ENCODE results near the gene RNPC3.
A peak's percentile ranks its signal among the peaks of the same experiment; 100 is the strongest.

The RNPC3 gene

GRCh38 chr1:103525607-103526507 lies at the start of gene RNPC3:
Gene RNPC3 (plus strand): TSS chr1:103525699. CDS start chr1:103526071, 372 bp downstream.
- peak; percentile 87 for DNase-seq (ENCODE audit: low read depth)

- no peak for DNase-seq (ENCODE audit: low read depth)
These were observed 48.4 kb upstream of the RNPC3 start for GRCh38 chr1:103477101-103477500.

GRCh38 chr1:103489935-103490334 lies 35.6 kb upstream of the RNPC3 start:
- peak; percentile 24 for DNase-seq (ENCODE audit: low read depth)

- DNase-seq (ENCODE audit: low read depth) = no peak
These were observed 33.4 kb upstream of the RNPC3 start for GRCh38 chr1:103492003-103492625.

GRCh38 chr1:103496014-103496635 lies 29.4 kb upstream of the RNPC3 start:
- peak; percentile 70 for DNase-seq (ENCODE audit: low read depth)

GRCh38 chr1:103497404-103497803 lies 28.1 kb upstream of the RNPC3 start:
- no peak for DNase-seq (ENCODE audit: low read depth)

- DNase-seq (ENCODE audit: low read depth) = no peak
These were observed 16.2 kb upstream of the RNPC3 start for GRCh38 chr1:103509250-103509649.

- peak; percentile 46 for DNase-seq (ENCODE audit: low read depth)
These were observed 11.8 kb upstream of the RNPC3 start for GRCh38 chr1:103513711-103514110.

GRCh38 chr1:103514920-103515503 lies 10.5 kb upstream of the RNPC3 start:
- peak; percentile 55 for DNase-seq (ENCODE audit: low read depth)

- DNase-seq (ENCODE audit: low read depth) = no peak
These were observed 9.2 kb upstream of the RNPC3 start for GRCh38 chr1:103516283-103516682.

GRCh38 chr1:103516693-103517092 lies 8.8 kb upstream of the RNPC3 start:
- no peak for DNase-seq (ENCODE audit: low read depth)

GRCh38 chr1:103517380-103518047 lies 8.0 kb upstream of the RNPC3 start:
- no peak for DNase-seq (ENCODE audit: low read depth)

GRCh38 chr1:103520822-103521221 lies 4.7 kb upstream of the RNPC3 start:
- no peak for DNase-seq (ENCODE audit: low read depth)

GRCh38 chr1:103523346-103523745 lies 2.2 kb upstream of the RNPC3 start:
- DNase-seq (ENCODE audit: low read depth) = no peak

GRCh38 chr1:103525114-103525606 lies 339 bp upstream of the RNPC3 start:
- DNase-seq (ENCODE audit: low read depth) = peak; percentile 36

GRCh38 chr1:103527331-103527730 lies 1.8 kb downstream of the RNPC3 start:
- no peak for DNase-seq (ENCODE audit: low read depth)

GRCh38 chr1:103529746-103530145 lies 4.2 kb downstream of the RNPC3 start:
- DNase-seq (ENCODE audit: low read depth) = no peak

GRCh38 chr1:103538226-103538625 lies 12.7 kb downstream of the RNPC3 start:
- DNase-seq (ENCODE audit: low read depth) = no peak

GRCh38 chr1:103541431-103541830 lies 15.9 kb downstream of the RNPC3 start:
- no peak for DNase-seq (ENCODE audit: low read depth)

GRCh38 chr1:103546496-103546895 lies 21.0 kb downstream of the RNPC3 start:
- DNase-seq (ENCODE audit: low read depth) = no peak

GRCh38 chr1:103547840-103548239 lies 22.3 kb downstream of the RNPC3 start:
- no peak for DNase-seq (ENCODE audit: low read depth)

- no peak for DNase-seq (ENCODE audit: low read depth)
These were observed 34.9 kb downstream of the RNPC3 start for GRCh38 chr1:103560427-103560826.

Measured in stromal cell of bone marrow (primary cell).